ENCODE data around the gene PPP1R15A. TPM values are rescaled to one million over a fixed set of nuclear protein-coding genes. Genes with fewer than 3 reads are reported as not detected.

Gene PPP1R15A
- total RNA-seq, 2 donors from 2014 or later, result 23.9 to 33.3 TPM

DNA sequence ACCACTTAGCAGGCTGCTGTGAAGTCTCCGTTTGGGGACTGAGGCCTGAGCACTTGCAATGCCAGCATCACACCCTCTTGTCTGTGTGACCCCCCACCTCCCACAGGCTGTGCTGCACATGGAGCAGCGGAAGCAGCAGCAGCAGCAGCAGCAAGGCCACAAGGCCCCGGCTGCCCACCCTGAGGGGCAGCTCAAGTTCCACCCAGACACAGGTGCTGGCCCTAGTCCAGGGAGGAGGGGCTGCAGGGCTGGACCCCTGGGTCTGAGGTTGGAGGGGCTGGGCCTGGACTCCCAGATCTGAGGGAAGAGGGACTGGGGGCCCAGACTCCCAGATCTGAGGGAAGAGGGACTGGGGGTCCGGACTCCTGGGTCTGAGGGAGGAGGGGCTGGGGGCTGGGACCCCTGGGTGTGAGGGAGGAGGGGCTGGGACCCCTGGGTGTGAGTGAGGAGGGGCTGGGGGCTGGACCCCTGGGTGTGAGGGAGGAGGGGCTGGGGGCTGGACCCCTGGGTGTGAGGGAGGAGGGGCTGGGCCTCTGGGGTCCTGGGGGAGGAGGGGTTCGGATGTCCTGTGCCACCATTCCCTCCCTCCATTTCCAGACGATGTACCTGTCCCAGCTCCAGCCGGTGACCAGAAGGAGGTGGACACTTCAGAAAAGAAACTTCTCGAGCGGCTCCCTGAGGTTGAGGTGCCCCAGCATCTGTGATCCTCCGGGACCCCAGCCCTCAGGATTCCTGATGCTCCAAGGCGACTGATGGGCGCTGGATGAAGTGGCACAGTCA, 49.7 kb downstream of the PPP1R15A start:
- Histone ChIP-seq H3K27ac (no peak overlapping the region), H3K4me1 (no peaks in the 10 kb centered on the region), H3K36me3 (no peaks in the 10 kb centered on the region), H3K27me3 (no peaks in the 10 kb centered on the region), H3K9me3 (no peaks in the 10 kb centered on the region), H3K4me3 (no peak overlapping the region), H3K9ac (ENCODE audit: low read depth in 2 of 2, low read length in 2 of 2) (no peak overlapping the region)
- TF ChIP-seq, protein P1, sequence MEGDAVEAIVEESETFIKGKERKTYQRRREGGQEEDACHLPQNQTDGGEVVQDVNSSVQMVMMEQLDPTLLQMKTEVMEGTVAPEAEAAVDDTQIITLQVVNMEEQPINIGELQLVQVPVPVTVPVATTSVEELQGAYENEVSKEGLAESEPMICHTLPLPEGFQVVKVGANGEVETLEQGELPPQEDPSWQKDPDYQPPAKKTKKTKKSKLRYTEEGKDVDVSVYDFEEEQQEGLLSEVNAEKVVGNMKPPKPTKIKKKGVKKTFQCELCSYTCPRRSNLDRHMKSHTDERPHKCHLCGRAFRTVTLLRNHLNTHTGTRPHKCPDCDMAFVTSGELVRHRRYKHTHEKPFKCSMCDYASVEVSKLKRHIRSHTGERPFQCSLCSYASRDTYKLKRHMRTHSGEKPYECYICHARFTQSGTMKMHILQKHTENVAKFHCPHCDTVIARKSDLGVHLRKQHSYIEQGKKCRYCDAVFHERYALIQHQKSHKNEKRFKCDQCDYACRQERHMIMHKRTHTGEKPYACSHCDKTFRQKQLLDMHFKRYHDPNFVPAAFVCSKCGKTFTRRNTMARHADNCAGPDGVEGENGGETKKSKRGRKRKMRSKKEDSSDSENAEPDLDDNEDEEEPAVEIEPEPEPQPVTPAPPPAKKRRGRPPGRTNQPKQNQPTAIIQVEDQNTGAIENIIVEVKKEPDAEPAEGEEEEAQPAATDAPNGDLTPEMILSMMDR (IDR thresholded peaks at IDR 0.05), result no peak
- DNase-seq, result no peak
- intact Hi-C loops (cut with DNase I), result no loop called here

DNA sequence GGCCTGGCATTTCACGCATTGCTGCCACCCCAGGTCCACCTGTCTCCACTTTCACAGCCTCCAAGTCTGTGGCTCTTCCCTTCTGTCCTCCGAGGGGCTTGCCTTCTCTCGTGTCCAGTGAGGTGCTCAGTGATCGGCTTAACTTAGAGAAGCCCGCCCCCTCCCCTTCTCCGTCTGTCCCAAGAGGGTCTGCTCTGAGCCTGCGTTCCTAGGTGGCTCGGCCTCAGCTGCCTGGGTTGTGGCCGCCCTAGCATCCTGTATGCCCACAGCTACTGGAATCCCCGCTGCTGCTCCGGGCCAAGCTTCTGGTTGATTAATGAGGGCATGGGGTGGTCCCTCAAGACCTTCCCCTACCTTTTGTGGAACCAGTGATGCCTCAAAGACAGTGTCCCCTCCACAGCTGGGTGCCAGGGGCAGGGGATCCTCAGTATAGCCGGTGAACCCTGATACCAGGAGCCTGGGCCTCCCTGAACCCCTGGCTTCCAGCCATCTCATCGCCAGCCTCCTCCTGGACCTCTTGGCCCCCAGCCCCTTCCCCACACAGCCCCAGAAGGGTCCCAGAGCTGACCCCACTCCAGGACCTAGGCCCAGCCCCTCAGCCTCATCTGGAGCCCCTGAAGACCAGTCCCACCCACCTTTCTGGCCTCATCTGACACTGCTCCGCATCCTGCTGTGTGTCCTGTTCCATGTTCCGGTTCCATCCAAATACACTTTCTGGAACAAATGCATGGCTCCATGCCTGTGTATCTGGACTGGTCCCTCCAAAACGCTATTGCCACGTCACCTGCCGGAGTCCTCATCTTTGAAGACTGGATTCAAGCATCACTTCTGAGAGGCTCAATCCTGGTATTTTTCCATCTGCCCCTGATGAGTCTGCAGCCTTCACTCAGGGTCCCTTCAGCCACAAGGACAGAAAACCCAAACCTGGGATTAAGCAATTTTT, 50.6 kb downstream of the PPP1R15A start:
- TF ChIP-seq, protein P1 (IDR thresholded peaks at IDR 0.05), result no peak
- no peaks in the 10 kb centered on the region for H3K36me3 ChIP-seq
- H3K27me3 ChIP-seq, result no peaks in the 10 kb centered on the region
- no peaks in the 10 kb centered on the region for H3K9me3 ChIP-seq
- no peak overlapping the region for H3K27ac ChIP-seq
- no peak overlapping the region for H3K4me3 ChIP-seq
- no peaks in the 10 kb centered on the region for H3K4me1 ChIP-seq
- intact Hi-C loops (cut with DNase I), result no loop called here
- no peak overlapping the region for H3K9ac ChIP-seq (ENCODE audit: low read depth in 2 of 2, low read length in 2 of 2)
- no peak for DNase-seq

DNA sequence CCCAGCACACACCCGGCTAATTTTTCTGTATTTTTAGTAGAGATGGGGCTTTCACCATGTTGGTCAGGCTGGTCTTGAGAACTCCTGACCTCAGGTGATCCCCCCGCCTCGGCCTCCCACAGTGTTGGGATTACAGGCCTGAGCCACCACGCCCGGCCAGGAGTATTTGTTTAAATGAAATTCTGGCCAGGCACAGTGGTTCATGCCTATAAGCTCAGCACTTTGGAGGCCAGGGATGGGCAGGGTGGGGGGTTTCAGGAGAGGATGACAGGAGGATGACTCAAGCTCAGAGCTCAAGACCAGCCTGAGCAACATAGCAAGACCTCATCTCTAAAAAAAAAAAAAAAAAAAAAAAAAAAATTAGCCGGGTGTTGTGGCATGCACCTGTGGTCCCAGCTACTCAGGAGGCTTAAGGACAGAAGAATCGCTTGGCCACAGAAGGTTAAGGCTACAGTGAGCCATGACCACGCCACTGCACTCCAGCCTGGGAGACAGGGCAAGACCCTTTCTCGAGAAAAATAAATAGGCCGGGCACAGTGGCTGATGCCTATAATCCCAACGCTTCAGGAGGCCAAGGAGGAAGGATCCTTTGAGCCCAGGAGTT, 53.1 kb downstream of the PPP1R15A start:
- Histone ChIP-seq H3K36me3 (no peaks in the 10 kb centered on the region), H3K4me1 (no peaks in the 10 kb centered on the region), H3K9ac (ENCODE audit: low read depth in 2 of 2, low read length in 2 of 2) (no peak overlapping the region), H3K4me3 (no peak overlapping the region), H3K27me3 (no peaks in the 10 kb centered on the region), H3K9me3 (no peaks in the 10 kb centered on the region), H3K27ac (no peak overlapping the region)
- intact Hi-C loops (cut with DNase I), result no loop called here
- no peak for DNase-seq
- TF ChIP-seq, protein P1 (IDR thresholded peaks at IDR 0.05), result no peak

Other genes starting within 250 kb of the PPP1R15A start
- 1 to 10 TPM; 4.7 to 8.9 TPM for gene DBP, start 235.0 kb upstream of the PPP1R15A start, total RNA-seq
- 1 to 10 TPM; 1.4 to 2.7 TPM for gene CA11, start 226.2 kb upstream of the PPP1R15A start, total RNA-seq
- gene NTN5, start 199.4 kb upstream of the PPP1R15A start, total RNA-seq, result under 1 TPM in 1 of 2 donors, not detected in 1; 0.32 TPM
- gene FUT2, start 176.4 kb upstream of the PPP1R15A start, total RNA-seq, result 100 to 1,000 TPM; 125 to 141 TPM
- gene MAMSTR, start 152.7 kb upstream of the PPP1R15A start, total RNA-seq, result 1 to 10 TPM in 1 of 2 donors, under 1 TPM in 1; 0.35 to 1.2 TPM
- 1 to 10 TPM; 2.2 to 4.8 TPM for gene RASIP1, start 131.8 kb upstream of the PPP1R15A start, total RNA-seq
- gene IZUMO1, start 125.5 kb upstream of the PPP1R15A start, total RNA-seq, result not detected
- gene FUT1, start 119.8 kb upstream of the PPP1R15A start, total RNA-seq, result under 1 TPM; 0.59 to 0.80 TPM
- gene FGF21, start 116.9 kb upstream of the PPP1R15A start, total RNA-seq, result not detected
- gene BCAT2, start 61.4 kb upstream of the PPP1R15A start, total RNA-seq, result 10 to 100 TPM; 74.8 to 85.5 TPM
- 1 to 10 TPM in 1 of 2 donors, under 1 TPM in 1; 0.79 to 2.8 TPM for gene HSD17B14, start 35.9 kb upstream of the PPP1R15A start, total RNA-seq
- 1 to 10 TPM; 5.6 to 6.6 TPM for gene PLEKHA4, start 3.8 kb upstream of the PPP1R15A start, total RNA-seq
- gene TULP2, start 26.3 kb downstream of the PPP1R15A start, total RNA-seq, result not detected
- gene NUCB1, start 27.9 kb downstream of the PPP1R15A start, total RNA-seq, result 100 to 1,000 TPM; 180 to 184 TPM
- gene DHDH, start 61.3 kb downstream of the PPP1R15A start, total RNA-seq, result 1 to 10 TPM in 1 of 2 donors, not detected in 1; 1.5 TPM
- gene BAX, start 82.5 kb downstream of the PPP1R15A start, total RNA-seq, result 100 to 1,000 TPM; 144 to 223 TPM
- gene FTL, start 92.9 kb downstream of the PPP1R15A start, total RNA-seq, result 1,000 to 10,000 TPM; 1,463 to 1,600 TPM
- 10 to 100 TPM; 48.8 to 54.7 TPM for gene GYS1, start 120.9 kb downstream of the PPP1R15A start, total RNA-seq
- 100 to 1,000 TPM in 1 of 2 donors, 10 to 100 TPM in 1; 54.1 to 151 TPM for gene RUVBL2, start 121.5 kb downstream of the PPP1R15A start, total RNA-seq
- gene LHB, start 144.7 kb downstream of the PPP1R15A start, total RNA-seq, result not detected
- not detected for gene CGB3, start 151.9 kb downstream of the PPP1R15A start, total RNA-seq
- not detected for gene CGB2, start 159.5 kb downstream of the PPP1R15A start, total RNA-seq
- not detected for gene CGB1, start 164.5 kb downstream of the PPP1R15A start, total RNA-seq
- gene CGB5, start 171.4 kb downstream of the PPP1R15A start, total RNA-seq, result not detected
- gene CGB8, start 176.7 kb downstream of the PPP1R15A start, total RNA-seq, result not detected
- gene CGB7, start 185.3 kb downstream of the PPP1R15A start, total RNA-seq, result not detected
- not detected for gene NTF4, start 192.4 kb downstream of the PPP1R15A start, total RNA-seq
- gene KCNA7, start 200.3 kb downstream of the PPP1R15A start, total RNA-seq, result not detected
- 100 to 1,000 TPM; 124 to 204 TPM for gene SNRNP70, start 213.0 kb downstream of the PPP1R15A start, total RNA-seq
- gene LIN7B, start 241.9 kb downstream of the PPP1R15A start, total RNA-seq, result 10 to 100 TPM; 11.8 to 14.6 TPM
- 1 to 10 TPM; 3.5 to 4.8 TPM for gene C19orf73, start 246.7 kb downstream of the PPP1R15A start, total RNA-seq
- 10 to 100 TPM; 27.5 to 36.3 TPM for gene PPFIA3, start 247.1 kb downstream of the PPP1R15A start, total RNA-seq

Measured in colonic mucosa (tissue), 4 donors.